ENCODE results near the gene AZIN2. TPM values are rescaled to one million over a fixed set of nuclear protein-coding genes. Genes with fewer than 3 reads are reported as not detected.

Gene AZIN2
- total and polyA plus RNA-seq, 10 of the 15 experiments (the other 5 are each of a cell fraction or from before 2014, with no cell fraction given): 0.02 to 0.85 (median 0.23) TPM

GRCh38 chr1:33047839-33048305 lies 33.1 kb upstream of the AZIN2 start:
- RAD21 ChIA-PET (ENCODE audit: unreplicated experiment): interaction anchor here (1.5 kb wide), 2 partner anchors 13 to 112 kb away, joined by 3 read pairs; no protein-coding TSS in a partner anchor

More at GRCh38 chr1:33047839-33048305, 33.1 kb upstream of the AZIN2 start:
- H3K79me2 ChIP-seq (ENCODE audit: control insufficient read depth, insufficient read depth, low read length): no peaks in the 10 kb centered on the region
- no peak for ATAC-seq
- no peaks in the 10 kb centered on the region; a peak in 1 of 4 replicates for H3K27me3 ChIP-seq (replicated peaks in 1 of 2; ENCODE audit: control insufficient read depth in 2 of 2, insufficient read depth in 2 of 2, low read length in 1 of 2)
- no peaks in the 10 kb centered on the region for H3K4me1 ChIP-seq (ENCODE audit: control insufficient read depth, insufficient read depth, low read length)
- intact Hi-C loops (cut with micrococcal nuclease; ENCODE audit: unreplicated experiment): no loop called here
- no peak overlapping the region for H3K4me2 ChIP-seq (ENCODE audit: control insufficient read depth, insufficient read depth)
- H3K4me3 ChIP-seq: no peak overlapping the region
- TF ChIP-seq YBX1 (IDR thresholded peaks at IDR 0.05) (no peak), IKZF2 (IDR thresholded peaks at IDR 0.05) (no peak), CBFB (IDR thresholded peaks at IDR 0.05; ENCODE audit: low read depth) (no peak), SUPT20H (IDR thresholded peaks at IDR 0.05; ENCODE audit: borderline replicate concordance, control insufficient read depth, low read depth, low read length) (no peak), EZH2 (IDR thresholded peaks at IDR 0.05; ENCODE audit: borderline replicate concordance, control insufficient read depth, low read depth, low read length) (no peak), YY1 (IDR thresholded peaks at IDR 0.05; ENCODE audit: low read depth, low read length) (no peak), GATAD2B (conservative IDR thresholded peaks at IDR 0.05; ENCODE audit: low read depth) (no peak), ZNF217 (IDR thresholded peaks at IDR 0.05) (no peak), TARDBP (IDR thresholded peaks at IDR 0.05; ENCODE audit: borderline replicate concordance) (no peak), IKZF1 (conservative IDR thresholded peaks at IDR 0.05) (no peak), HDAC6 (IDR thresholded peaks at IDR 0.05; ENCODE audit: unreplicated experiment) (no peak), ZNF207 (IDR thresholded peaks at IDR 0.05; ENCODE audit: borderline replicate concordance) (no peak), RAD51 (IDR thresholded peaks at IDR 0.05) (no peak), BMI1 (IDR thresholded peaks at IDR 0.05; ENCODE audit: borderline replicate concordance) (no peak), HSF1 (IDR thresholded peaks at IDR 0.05; ENCODE audit: low read depth, low read length) (no peak), PAX8 (IDR thresholded peaks at IDR 0.05) (no peak), E4F1 (IDR thresholded peaks at IDR 0.05; ENCODE audit: borderline replicate concordance, partially characterized antibody) (no peak)
- no peak overlapping the region for H2AFZ ChIP-seq (ENCODE audit: control insufficient read depth, low read depth, low read length)
- no peak for DNase-seq (ENCODE audit: low read depth, low spot score)
- ChIA-PET POLR2A (no interaction called here), SMC1A (ENCODE audit: uncharacterized antibody, unreplicated experiment) (interaction anchor here (1.0 to 1.2 kb wide), 3 partner anchors 12 to 22 kb away, joined by 3 to 5 read pairs (median 4); no protein-coding TSS in a partner anchor), CTCF (interaction anchor here (0.8 to 1.2 kb wide), 4 partner anchors 9 to 116 kb away, joined by 3 to 4 read pairs (median 3); no protein-coding TSS in a partner anchor)
- no peaks in the 10 kb centered on the region for H4K20me1 ChIP-seq (ENCODE audit: control insufficient read depth, insufficient read depth)
- WGBS (ENCODE audit: insufficient coverage, insufficient replicate concordance, low lambda C conversion rate, missing lambda C conversion rate): 22% methylated on average over 2 of the region's 2 CpGs
- in situ Hi-C loops (cut with MboI): no loop called here
- FAIRE-seq: no peak
- no peaks in the 10 kb centered on the region for H3K36me3 ChIP-seq (ENCODE audit: control insufficient read depth in 2 of 2, insufficient read depth in 2 of 2, low read length in 1 of 2)
- no peak overlapping the region for H3K27ac ChIP-seq (ENCODE audit: control insufficient read depth, insufficient read depth)
- H3K9me3 ChIP-seq (replicated peaks; ENCODE audit: control insufficient read depth, insufficient read depth, low read length): no peaks in the 10 kb centered on the region
- H3K9ac ChIP-seq (ENCODE audit: control insufficient read depth, insufficient read depth, low read length): no peak overlapping the region
- no TSS peak for BruUV-seq (replicated peaks)
